Activated effector memory CD4-positive, alpha-beta T cell treated with Interleukin-2 at 50 U/mL for 16 hours (primary cell): ENCODE data around the gene TOMT.

Source experiments
- DNase-seq: peaks from one replicate; pipeline ENCODE4 v3.0.0-alpha.2; 2020

TOMT gene

GRCh38 chr11:72105888-72106287 lies at the start of gene TOMT:
TOMT (plus strand) TSS chr11:72105924; CDS start chr11:72105952, 28 bp downstream.
- DNase-seq = no peak

GRCh38 chr11:72058416-72059034 lies 47.2 kb upstream of the TOMT start:
- DNase-seq = no peak

- DNase-seq = no peak
Measured at GRCh38 chr11:72061739-72062396, 43.9 kb upstream of the TOMT start.

- no peak for DNase-seq
Measured at GRCh38 chr11:72066855-72067254, 38.9 kb upstream of the TOMT start.

- no peak for DNase-seq
Measured at GRCh38 chr11:72067266-72067665, 38.5 kb upstream of the TOMT start.

GRCh38 chr11:72067676-72068075 lies 38.0 kb upstream of the TOMT start:
- no peak for DNase-seq

GRCh38 chr11:72069200-72069599 lies 36.5 kb upstream of the TOMT start:
- DNase-seq = no peak

- no peak for DNase-seq
Measured at GRCh38 chr11:72069787-72070251, 35.9 kb upstream of the TOMT start.

- DNase-seq = no peak
Measured at GRCh38 chr11:72070491-72070890, 35.2 kb upstream of the TOMT start.

GRCh38 chr11:72072348-72072747 lies 33.4 kb upstream of the TOMT start:
- DNase-seq = no peak

- DNase-seq = no peak
Measured at GRCh38 chr11:72075109-72075508, 30.6 kb upstream of the TOMT start.

- DNase-seq = no peak
Measured at GRCh38 chr11:72075756-72076155, 30.0 kb upstream of the TOMT start.

- no peak for DNase-seq
Measured at GRCh38 chr11:72078477-72078876, 27.2 kb upstream of the TOMT start.

- DNase-seq = no peak
Measured at GRCh38 chr11:72079819-72080325, 25.9 kb upstream of the TOMT start.

GRCh38 chr11:72080326-72081183 lies 25.2 kb upstream of the TOMT start, which contains the start of the genes LRRC51 and NUMA1:
LRRC51 (plus strand) TSS chr11:72080850; CDS start chr11:72089084, 8,234 bp downstream.
NUMA1 (minus strand) TSS chr11:72080542; CDS start chr11:72035943, 44,599 bp downstream.
- DNase-seq = peak; percentile 99

GRCh38 chr11:72081184-72081644 lies 24.5 kb upstream of the TOMT start:
- DNase-seq = no peak

GRCh38 chr11:72081821-72082453 lies 23.8 kb upstream of the TOMT start:
- DNase-seq = no peak

- no peak for DNase-seq
Measured at GRCh38 chr11:72083414-72083813, 22.3 kb upstream of the TOMT start.

GRCh38 chr11:72084076-72084475 lies 21.6 kb upstream of the TOMT start:
- no peak for DNase-seq

GRCh38 chr11:72084965-72085364 lies 20.8 kb upstream of the TOMT start:
- DNase-seq = no peak

GRCh38 chr11:72085621-72086351 lies 19.9 kb upstream of the TOMT start:
- no peak for DNase-seq
